Uterus (tissue), 2 donors: ENCODE measurements around the gene SAFB.

Experiments used
- POLR2A ChIP-seq, 2 donors: fragments of 450-650 bp; IDR thresholded peaks; one replicate each; pipeline ENCODE4 v1.6.1; 2016; ENCODE audit warnings: antibody characterized with exemption in 2 of 2, mild to moderate bottlenecking in 1 of 2, moderate library complexity in 1 of 2
- TF ChIP-seq, protein P1 (sequence below), 4 experiments: fragments of 200-600 bp in 2 of 4; fragments of 450-650 bp in 2 of 4; sonication (generic) in 2 of 4; IDR thresholded peaks; one replicate each; pipeline ENCODE4 v1.5.1; 2016 to 2019; ENCODE audit warnings: antibody characterized with exemption in 4 of 4, mild to moderate bottlenecking in 2 of 4, moderate library complexity in 1 of 4

GRCh38 chr19:5666921-5667610 is 44.2 kb downstream of the SAFB start:
- TF ChIP-seq, protein P1, sequence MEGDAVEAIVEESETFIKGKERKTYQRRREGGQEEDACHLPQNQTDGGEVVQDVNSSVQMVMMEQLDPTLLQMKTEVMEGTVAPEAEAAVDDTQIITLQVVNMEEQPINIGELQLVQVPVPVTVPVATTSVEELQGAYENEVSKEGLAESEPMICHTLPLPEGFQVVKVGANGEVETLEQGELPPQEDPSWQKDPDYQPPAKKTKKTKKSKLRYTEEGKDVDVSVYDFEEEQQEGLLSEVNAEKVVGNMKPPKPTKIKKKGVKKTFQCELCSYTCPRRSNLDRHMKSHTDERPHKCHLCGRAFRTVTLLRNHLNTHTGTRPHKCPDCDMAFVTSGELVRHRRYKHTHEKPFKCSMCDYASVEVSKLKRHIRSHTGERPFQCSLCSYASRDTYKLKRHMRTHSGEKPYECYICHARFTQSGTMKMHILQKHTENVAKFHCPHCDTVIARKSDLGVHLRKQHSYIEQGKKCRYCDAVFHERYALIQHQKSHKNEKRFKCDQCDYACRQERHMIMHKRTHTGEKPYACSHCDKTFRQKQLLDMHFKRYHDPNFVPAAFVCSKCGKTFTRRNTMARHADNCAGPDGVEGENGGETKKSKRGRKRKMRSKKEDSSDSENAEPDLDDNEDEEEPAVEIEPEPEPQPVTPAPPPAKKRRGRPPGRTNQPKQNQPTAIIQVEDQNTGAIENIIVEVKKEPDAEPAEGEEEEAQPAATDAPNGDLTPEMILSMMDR (IDR thresholded peaks at IDR 0.05), result no peak
- TF ChIP-seq POLR2A (IDR thresholded peaks at IDR 0.05), result no peak
